GM12874 (cell line): ENCODE measurements around the gene SF3B3.

Experiments
- TF ChIP-seq, protein P1 (sequence below): IDR thresholded peaks from 2 replicates; pipeline ENCODE4 v1.5.1; 2011; ENCODE audit warnings: low read depth, mild to moderate bottlenecking, control low read depth, low read length, moderate library complexity; ENCODE audit not compliant: insufficient read depth

Gene SF3B3

DNA sequence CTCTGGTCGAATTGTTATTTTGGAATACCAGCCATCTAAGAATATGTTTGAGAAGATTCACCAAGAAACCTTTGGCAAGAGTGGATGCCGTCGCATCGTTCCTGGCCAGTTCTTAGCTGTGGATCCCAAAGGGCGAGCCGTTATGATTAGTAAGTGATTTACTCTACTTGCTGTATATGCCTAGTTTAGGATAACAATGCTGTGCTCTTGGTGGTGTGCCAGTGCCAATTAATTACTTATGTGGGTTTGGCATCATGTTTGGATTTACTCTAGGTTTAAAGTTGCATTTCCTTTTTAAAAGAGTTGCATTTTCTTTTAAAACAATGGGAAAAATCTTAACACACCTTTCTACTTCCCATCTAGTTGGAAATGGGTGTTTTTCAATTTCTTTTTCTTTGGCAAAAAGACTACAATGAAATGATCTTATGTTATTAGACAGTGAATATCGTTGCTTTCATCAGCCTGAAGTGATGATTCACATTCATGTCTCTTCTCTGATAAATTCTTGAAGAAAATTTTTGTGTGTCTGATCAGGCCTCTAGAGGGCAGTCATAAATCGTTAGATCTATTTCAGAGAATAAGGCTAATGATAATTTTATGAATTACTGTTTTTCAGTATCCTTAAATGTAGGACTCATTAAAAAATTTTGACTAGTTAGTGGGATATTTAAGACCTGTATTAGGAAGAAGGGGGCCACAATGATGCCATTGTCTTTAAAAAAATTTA lies 5.6 kb downstream of the SF3B3 start:
- TF ChIP-seq, protein P1, sequence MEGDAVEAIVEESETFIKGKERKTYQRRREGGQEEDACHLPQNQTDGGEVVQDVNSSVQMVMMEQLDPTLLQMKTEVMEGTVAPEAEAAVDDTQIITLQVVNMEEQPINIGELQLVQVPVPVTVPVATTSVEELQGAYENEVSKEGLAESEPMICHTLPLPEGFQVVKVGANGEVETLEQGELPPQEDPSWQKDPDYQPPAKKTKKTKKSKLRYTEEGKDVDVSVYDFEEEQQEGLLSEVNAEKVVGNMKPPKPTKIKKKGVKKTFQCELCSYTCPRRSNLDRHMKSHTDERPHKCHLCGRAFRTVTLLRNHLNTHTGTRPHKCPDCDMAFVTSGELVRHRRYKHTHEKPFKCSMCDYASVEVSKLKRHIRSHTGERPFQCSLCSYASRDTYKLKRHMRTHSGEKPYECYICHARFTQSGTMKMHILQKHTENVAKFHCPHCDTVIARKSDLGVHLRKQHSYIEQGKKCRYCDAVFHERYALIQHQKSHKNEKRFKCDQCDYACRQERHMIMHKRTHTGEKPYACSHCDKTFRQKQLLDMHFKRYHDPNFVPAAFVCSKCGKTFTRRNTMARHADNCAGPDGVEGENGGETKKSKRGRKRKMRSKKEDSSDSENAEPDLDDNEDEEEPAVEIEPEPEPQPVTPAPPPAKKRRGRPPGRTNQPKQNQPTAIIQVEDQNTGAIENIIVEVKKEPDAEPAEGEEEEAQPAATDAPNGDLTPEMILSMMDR, result peak; percentile 20; the same call in 1 of the 2 replicates

DNA sequence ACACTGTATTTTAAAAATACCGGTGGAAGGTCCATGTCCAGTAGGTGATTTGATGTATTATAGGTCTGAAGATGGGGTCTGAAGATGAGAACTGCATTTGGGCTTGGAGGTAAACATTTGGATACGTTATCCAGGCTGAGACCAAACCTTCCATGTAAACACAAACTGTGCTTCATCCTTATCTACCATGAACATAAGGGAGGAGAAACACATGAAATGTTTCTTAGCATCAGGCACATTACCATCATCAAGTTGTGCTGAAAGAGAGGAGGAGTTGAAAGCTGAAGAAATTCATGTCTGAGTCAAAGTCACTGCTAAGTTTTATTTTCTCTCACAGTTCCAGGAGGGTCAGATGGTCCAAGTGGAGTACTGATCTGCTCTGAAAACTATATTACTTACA lies 11.4 kb downstream of the SF3B3 start:
- TF ChIP-seq, protein P1, result no peak

DNA sequence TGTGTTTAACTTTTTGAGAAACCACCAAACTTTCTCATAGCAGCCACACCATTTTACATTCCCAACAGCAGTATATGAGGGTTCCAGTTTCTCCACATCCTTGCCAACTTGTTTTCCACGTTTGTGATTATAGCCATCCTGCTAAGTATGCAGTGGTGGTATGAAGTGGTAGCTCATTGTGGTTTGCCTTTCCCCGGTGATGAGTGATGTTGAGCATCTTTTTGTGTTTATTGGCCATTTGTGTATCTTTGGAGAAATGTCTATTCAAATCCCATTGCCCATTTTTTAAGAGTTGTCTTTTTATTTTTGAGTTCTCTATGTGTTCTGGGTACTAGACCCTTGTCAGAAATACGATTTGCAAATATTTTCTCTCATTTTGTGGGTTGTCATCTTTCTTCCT lies 17.4 kb downstream of the SF3B3 start:
- TF ChIP-seq, protein P1, result no peak

DNA sequence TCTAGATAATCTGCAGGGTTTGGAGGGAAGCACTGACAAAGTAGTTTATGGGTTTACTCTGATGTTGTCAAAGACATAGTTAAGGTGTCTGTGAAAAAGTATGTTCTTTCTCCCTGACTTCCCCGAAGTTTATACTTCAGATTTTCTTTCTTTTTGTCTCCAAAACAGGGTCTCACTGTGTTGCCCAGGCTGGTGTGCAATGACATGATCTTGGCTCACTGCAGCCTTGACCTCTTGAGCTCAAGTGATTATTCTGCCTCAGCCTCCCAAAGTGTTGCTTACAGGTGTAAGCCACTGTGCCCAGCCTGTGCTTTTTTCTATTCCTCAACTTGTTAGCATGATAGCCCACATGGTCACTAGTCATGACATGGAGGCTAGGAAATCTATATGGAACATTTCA lies 20.9 kb downstream of the SF3B3 start:
- TF ChIP-seq, protein P1, result no peak

DNA sequence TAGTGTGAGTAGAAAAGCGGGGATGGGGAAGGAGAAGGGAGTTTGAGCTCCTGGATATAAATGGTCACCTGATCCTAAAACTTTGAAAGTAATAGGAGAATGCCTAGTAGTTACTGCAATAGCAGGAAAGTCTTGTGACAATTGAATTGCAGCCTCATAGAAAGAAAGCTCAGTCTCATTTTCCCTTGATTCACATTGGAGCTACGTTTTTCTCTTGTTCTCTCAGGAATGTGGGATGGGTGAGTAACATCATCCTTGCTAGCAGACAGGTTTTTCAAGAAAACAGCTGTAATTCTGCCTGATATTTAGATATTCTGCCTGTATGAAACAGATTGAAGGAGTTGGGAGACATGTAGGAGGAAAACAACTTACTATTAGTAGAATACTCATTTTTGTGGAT lies 25.3 kb downstream of the SF3B3 start:
- TF ChIP-seq, protein P1, result no peak

DNA sequence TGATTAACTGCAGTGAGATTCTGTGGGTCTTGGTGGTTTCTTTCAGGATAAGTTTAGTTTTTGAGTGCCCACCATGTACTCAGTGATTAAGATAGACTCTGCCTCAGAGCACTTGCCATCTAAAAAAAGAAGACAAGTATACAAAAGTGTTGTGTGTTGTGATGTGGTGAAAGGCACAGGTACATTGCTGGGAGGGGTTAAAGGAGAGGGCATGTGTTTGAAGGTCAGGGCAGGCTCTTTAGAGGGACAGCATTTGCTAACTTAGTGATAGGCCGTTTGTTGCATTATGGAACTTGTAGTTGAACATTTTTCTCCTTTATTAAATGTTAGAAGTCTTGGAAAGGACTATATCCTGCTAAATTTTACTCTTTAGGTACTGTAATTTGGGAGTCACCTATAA lies 26.5 kb downstream of the SF3B3 start:
- TF ChIP-seq, protein P1, result no peak

DNA sequence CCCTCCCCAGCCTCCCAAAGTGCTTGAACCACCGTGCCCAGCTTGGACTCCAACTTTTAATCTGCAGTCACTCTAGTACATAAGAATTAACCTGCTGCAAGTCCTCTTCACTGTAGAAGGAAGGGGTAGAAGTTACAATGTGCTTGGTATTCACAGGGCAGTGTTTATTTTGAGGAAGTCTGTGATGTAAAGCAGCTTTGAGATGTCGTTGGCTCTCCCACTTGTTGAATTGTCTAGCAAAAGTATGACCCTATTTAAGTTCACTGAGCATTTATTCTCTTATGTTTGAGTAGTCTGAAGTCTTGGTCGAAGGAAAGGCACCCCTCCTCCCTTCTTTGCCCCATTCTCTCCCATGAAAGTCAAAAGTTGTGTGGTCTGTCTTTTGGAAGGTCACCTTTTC lies 28.2 kb downstream of the SF3B3 start:
- TF ChIP-seq, protein P1, result no peak
